Panc1 (cell line): ENCODE results near the gene TMEM37. TPM values are rescaled to one million over a fixed set of nuclear protein-coding genes. Genes with fewer than 3 reads are reported as not detected.

Experiments
- ATAC-seq: fragments of 200-7000 bp; cut with Tn5 transposase; 2 replicates; pipeline ENCODE4 v1.9.1; 2020; ENCODE audit warnings: mild to moderate bottlenecking, moderate library complexity
- BruUV-seq: library from RNA; stranded (reverse); fragments of 400-500 nt; replicated peaks from 2 replicates; lab custom pipeline; 2021; lab: Mats Ljungman, UMichigan
- CTCF ChIA-PET: fragments of 300-600 bp; sonication (Branson Sonifier 250); formaldehyde crosslinking; loops from one replicate; lab custom pipeline; 2022; ENCODE audit warnings: antibody characterized with exemption; lab: Charles Lee
- POLR2A ChIA-PET: fragments of 300-600 bp; sonication (Branson Sonifier 250); formaldehyde crosslinking; loops from one replicate; lab custom pipeline; 2022; ENCODE audit warnings: antibody characterized with exemption; lab: Charles Lee
- DNase-seq: peaks from one replicate; pipeline ENCODE4 v3.0.0-alpha.2; 2010; ENCODE audit warnings: low read depth, low spot score
- H3K27ac ChIP-seq: 2 replicates; pipeline ENCODE4 v1.5.1; 2011; ENCODE audit warnings: mild to moderate bottlenecking, low read length, inconsistent platforms
- H3K27me3 ChIP-seq: fragments of 200-500 bp; sonication (Bioruptor generic); 2 replicates; pipeline ENCODE4 v1.6.0; 2014; ENCODE audit warnings: low read length, inconsistent platforms; ENCODE audit not compliant: control insufficient read depth, insufficient read depth
- H3K36me3 ChIP-seq: fragments of 200-500 bp; sonication (Bioruptor generic); 2 replicates; pipeline ENCODE4 v1.5.1; 2014; ENCODE audit warnings: inconsistent platforms, mild to moderate bottlenecking, low read length, moderate library complexity; ENCODE audit not compliant: control insufficient read depth, insufficient read depth
- H3K4me1 ChIP-seq: 2 replicates; pipeline ENCODE4 v1.5.1; 2011; ENCODE audit warnings: inconsistent platforms, mild to moderate bottlenecking, low read length, moderate library complexity; ENCODE audit not compliant: control insufficient read depth, insufficient read depth
- H3K4me3 ChIP-seq, 2 experiments: 2 replicates each; pipeline ENCODE4 v1.5.1; 2011 to 2012; ENCODE audit warnings: low read depth in 2 of 2, low read length in 2 of 2, mild to moderate bottlenecking in 2 of 2, inconsistent platforms in 1 of 2, moderate library complexity in 1 of 2
- H3K9me3 ChIP-seq: fragments of 200-500 bp; sonication (Bioruptor generic); 2 replicates; pipeline ENCODE4 v1.5.1; 2014; ENCODE audit warnings: low read depth, mild to moderate bottlenecking, inconsistent platforms, low read length, moderate library complexity; ENCODE audit not compliant: control insufficient read depth, insufficient read depth
- POLR2AphosphoS5 ChIP-seq: IDR thresholded peaks from 2 replicates; pipeline ENCODE4 v1.6.1; 2012; ENCODE audit warnings: mild to moderate bottlenecking, low read depth, low read length, moderate library complexity
- SIN3A ChIP-seq: IDR thresholded peaks from 2 replicates; pipeline ENCODE4 v1.6.1; 2012; ENCODE audit warnings: low read depth, mild to moderate bottlenecking, low read length, moderate library complexity, borderline replicate concordance; ENCODE audit not compliant: insufficient read depth
- TCF7L2 ChIP-seq: IDR thresholded peaks from 2 replicates; pipeline ENCODE4 v1.6.1; 2011; ENCODE audit warnings: mild to moderate bottlenecking, low read depth, low read length, inconsistent platforms
- in situ Hi-C: cut with HindIII; loops from 2 replicates; pipeline ENCODE4 v1.10.0; 2016; ENCODE audit warnings: low sequenced_read_pairs, low pct_unique_long_range_greater_than_20kb
- intact Hi-C: fragments of 100-400 bp; cut with micrococcal nuclease; formaldehyde crosslinking; loops from one replicate; pipeline ENCODE4 v1.10.0; 2022; ENCODE audit not compliant: unreplicated experiment
- total RNA-seq: library from RNA; stranded (reverse); gene quantifications from one replicate; pipeline ENCODE4 v1.2.1, GENCODE V29; 2021; ENCODE audit not compliant: unreplicated experiment
- TF ChIP-seq, protein P1 (sequence below), 2 experiments: IDR thresholded peaks; 2 replicates each; pipeline ENCODE4 v1.6.1; 2011 to 2012; ENCODE audit warnings: low read depth in 2 of 2, control low read depth in 1 of 2, low read length in 1 of 2, mild to moderate bottlenecking in 1 of 2, moderate library complexity in 1 of 2; ENCODE audit not compliant: insufficient read depth in 1 of 2
- TF ChIP-seq, protein P2 (sequence below): fragments of 450-650 bp; IDR thresholded peaks from 2 replicates; pipeline ENCODE4 v1.5.1; 2017; ENCODE audit warnings: mild to moderate bottlenecking

Gene TMEM37
- total RNA-seq, 1 experiment from 2014 or later = 0.28 TPM

DNA sequence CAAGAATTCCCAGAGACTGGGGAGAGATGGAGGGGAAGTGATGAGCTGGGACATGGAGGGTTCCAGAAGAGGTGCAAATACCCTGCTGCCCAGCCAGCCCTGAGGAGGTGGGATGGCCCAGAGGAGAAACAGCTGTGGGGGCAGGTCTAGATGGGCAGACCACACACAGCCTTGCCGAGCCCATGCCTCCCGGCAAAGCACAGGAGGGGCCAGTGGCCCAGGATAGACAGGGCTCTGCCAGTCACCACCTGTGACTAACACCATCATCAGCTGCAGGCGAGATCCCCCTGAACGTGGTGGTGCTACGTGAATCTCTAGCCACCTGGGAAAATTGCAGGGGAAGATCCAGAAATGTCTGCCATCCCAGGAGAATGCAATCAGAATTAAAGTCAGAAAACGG is 53.2 kb downstream of the TMEM37 start:
- Histone ChIP-seq H3K9me3 (no peaks in the 10 kb centered on the region), H3K4me3 (no peak overlapping the region), H3K27me3 (no peaks in the 10 kb centered on the region), H3K27ac (no peak overlapping the region), H3K36me3 (no peaks in the 10 kb centered on the region), H3K4me1 (no peaks in the 10 kb centered on the region)
- in situ Hi-C loops (no loop called here), intact Hi-C loops (no loop called here)
- BruUV-seq = no TSS peak
- TF ChIP-seq SIN3A = no peak
- TF ChIP-seq, protein P1, sequence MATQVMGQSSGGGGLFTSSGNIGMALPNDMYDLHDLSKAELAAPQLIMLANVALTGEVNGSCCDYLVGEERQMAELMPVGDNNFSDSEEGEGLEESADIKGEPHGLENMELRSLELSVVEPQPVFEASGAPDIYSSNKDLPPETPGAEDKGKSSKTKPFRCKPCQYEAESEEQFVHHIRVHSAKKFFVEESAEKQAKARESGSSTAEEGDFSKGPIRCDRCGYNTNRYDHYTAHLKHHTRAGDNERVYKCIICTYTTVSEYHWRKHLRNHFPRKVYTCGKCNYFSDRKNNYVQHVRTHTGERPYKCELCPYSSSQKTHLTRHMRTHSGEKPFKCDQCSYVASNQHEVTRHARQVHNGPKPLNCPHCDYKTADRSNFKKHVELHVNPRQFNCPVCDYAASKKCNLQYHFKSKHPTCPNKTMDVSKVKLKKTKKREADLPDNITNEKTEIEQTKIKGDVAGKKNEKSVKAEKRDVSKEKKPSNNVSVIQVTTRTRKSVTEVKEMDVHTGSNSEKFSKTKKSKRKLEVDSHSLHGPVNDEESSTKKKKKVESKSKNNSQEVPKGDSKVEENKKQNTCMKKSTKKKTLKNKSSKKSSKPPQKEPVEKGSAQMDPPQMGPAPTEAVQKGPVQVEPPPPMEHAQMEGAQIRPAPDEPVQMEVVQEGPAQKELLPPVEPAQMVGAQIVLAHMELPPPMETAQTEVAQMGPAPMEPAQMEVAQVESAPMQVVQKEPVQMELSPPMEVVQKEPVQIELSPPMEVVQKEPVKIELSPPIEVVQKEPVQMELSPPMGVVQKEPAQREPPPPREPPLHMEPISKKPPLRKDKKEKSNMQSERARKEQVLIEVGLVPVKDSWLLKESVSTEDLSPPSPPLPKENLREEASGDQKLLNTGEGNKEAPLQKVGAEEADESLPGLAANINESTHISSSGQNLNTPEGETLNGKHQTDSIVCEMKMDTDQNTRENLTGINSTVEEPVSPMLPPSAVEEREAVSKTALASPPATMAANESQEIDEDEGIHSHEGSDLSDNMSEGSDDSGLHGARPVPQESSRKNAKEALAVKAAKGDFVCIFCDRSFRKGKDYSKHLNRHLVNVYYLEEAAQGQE (IDR thresholded peaks at IDR 0.05; ENCODE audit: insufficient read depth in 1 of 2, low read depth in 2 of 2, low read length in 1 of 2) = no peak
- TF ChIP-seq TCF7L2 = no peak
- no peak for TF ChIP-seq POLR2AphosphoS5
- POLR2A ChIA-PET = no interaction called here
- ATAC-seq (no peak), DNase-seq (no peak)
- CTCF ChIA-PET = no interaction called here

DNA sequence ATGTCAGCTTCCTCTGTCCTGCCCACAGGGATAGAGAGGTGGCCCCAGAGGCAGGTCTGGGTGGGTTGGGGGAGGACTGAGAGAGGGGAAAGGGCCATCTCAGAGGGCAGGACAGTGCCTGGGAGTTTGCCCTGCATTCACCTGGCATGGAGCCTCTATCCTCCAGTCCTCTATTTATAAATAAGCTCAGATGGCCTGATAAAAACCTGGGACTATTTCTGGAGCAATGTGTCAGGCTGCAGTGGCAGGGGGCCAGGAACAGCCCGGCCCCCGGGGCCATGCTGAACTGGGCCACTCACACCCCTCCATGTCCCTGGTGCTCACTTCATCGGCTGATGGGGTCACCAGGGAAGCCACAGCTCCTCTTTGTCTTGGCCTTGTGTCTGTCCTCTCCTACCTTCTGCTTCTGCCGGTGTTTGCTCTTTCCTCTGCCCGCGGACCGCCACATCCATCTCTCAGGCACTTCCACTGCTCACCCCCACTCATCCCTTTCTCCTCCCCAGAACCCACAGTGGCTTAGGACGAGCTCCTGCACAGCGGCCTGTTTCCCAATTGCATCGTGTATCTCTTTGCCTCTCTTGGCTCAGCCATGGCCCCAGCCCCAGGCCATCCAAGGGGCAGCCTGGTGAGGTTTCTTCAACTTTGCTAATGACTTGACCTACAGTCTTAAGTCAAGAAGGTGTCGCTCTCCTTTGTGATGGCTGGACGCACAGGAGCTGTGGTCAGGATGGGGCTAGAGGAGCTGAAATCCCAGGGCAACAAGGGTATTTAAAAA is 53.9 kb downstream of the TMEM37 start:
- H3K9me3 ChIP-seq = no peaks in the 10 kb centered on the region
- in situ Hi-C loops (no loop called here), intact Hi-C loops (no loop called here)
- no peak overlapping the region for H3K27ac ChIP-seq
- no peak for TF ChIP-seq SIN3A
- TF ChIP-seq POLR2AphosphoS5 = no peak
- TF ChIP-seq, protein P2, sequence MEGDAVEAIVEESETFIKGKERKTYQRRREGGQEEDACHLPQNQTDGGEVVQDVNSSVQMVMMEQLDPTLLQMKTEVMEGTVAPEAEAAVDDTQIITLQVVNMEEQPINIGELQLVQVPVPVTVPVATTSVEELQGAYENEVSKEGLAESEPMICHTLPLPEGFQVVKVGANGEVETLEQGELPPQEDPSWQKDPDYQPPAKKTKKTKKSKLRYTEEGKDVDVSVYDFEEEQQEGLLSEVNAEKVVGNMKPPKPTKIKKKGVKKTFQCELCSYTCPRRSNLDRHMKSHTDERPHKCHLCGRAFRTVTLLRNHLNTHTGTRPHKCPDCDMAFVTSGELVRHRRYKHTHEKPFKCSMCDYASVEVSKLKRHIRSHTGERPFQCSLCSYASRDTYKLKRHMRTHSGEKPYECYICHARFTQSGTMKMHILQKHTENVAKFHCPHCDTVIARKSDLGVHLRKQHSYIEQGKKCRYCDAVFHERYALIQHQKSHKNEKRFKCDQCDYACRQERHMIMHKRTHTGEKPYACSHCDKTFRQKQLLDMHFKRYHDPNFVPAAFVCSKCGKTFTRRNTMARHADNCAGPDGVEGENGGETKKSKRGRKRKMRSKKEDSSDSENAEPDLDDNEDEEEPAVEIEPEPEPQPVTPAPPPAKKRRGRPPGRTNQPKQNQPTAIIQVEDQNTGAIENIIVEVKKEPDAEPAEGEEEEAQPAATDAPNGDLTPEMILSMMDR = no peak
- TF ChIP-seq, protein P1 (IDR thresholded peaks at IDR 0.05; ENCODE audit: insufficient read depth in 1 of 2, low read depth in 2 of 2, low read length in 1 of 2) = no peak
- no peaks in the 10 kb centered on the region for H3K36me3 ChIP-seq
- H3K27me3 ChIP-seq = no peaks in the 10 kb centered on the region
- ChIA-PET POLR2A (no interaction called here), CTCF (no interaction called here)
- no peak overlapping the region for H3K4me3 ChIP-seq
- no TSS peak for BruUV-seq
- ATAC-seq (no peak), DNase-seq (no peak)
- no peaks in the 10 kb centered on the region for H3K4me1 ChIP-seq
